Effector CD8-positive, alpha-beta T cell (primary cell): ENCODE measurements around the gene GNB1L.

Experiments used
- DNase-seq: peaks from one replicate; lab custom pipeline; 2025; lab: John Stamatoyannopoulos, UW

The GNB1L gene

GRCh38 chr22:19862619-19863246 lies 8.1 kb upstream of the GNB1L start:
- no peak for DNase-seq

GRCh38 chr22:19859861-19860510 lies 5.3 kb upstream of the GNB1L start:
- no peak for DNase-seq

- DNase-seq, result no peak
Measured at GRCh38 chr22:19857382-19857781, 2.7 kb upstream of the GNB1L start.

GRCh38 chr22:19855504-19856409 lies 1.1 kb upstream of the GNB1L start:
- peak; percentile 39 for DNase-seq

- no peak for DNase-seq
Measured at GRCh38 chr22:19853879-19854777, 546 bp downstream of the GNB1L start.

GRCh38 chr22:19853058-19853878 lies 1.4 kb downstream of the GNB1L start:
- DNase-seq, result no peak

GRCh38 chr22:19852177-19852781 lies 2.4 kb downstream of the GNB1L start:
- no peak for DNase-seq

GRCh38 chr22:19851291-19852176 lies 3.1 kb downstream of the GNB1L start:
- no peak for DNase-seq

- DNase-seq, result no peak
Measured at GRCh38 chr22:19850763-19851109, 3.9 kb downstream of the GNB1L start.

- DNase-seq, result no peak
Measured at GRCh38 chr22:19849835-19850762, 4.6 kb downstream of the GNB1L start.

GRCh38 chr22:19848298-19849224 lies 6.1 kb downstream of the GNB1L start:
- DNase-seq, result no peak

GRCh38 chr22:19847345-19847632 lies 7.4 kb downstream of the GNB1L start:
- no peak for DNase-seq

- DNase-seq, result no peak
Measured at GRCh38 chr22:19846620-19847344, 7.9 kb downstream of the GNB1L start.

GRCh38 chr22:19845054-19845722 lies 9.5 kb downstream of the GNB1L start:
- DNase-seq, result no peak

GRCh38 chr22:19844377-19845053 lies 10.2 kb downstream of the GNB1L start:
- DNase-seq, result no peak
